Umbilical cord (tissue), 1 donor: ENCODE measurements around the gene CD79B. TPM values are rescaled to one million over a fixed set of nuclear protein-coding genes. Genes with fewer than 3 reads are reported as not detected.

Source experiments
- total RNA-seq: library from RNA; depleted of rRNA; stranded (reverse); fragments of >200 nt; gene quantifications from one replicate; pipeline ENCODE4 v1.2.3, GENCODE V29; 2014; ENCODE audit warnings: low replicate concordance; ENCODE audit not compliant: insufficient read depth

Gene CD79B
- total RNA-seq, 1 donor from 2014 or later, result not detected

Other genes with a start within 250 kb of the CD79B start
- gene LIMD2, start 232.2 kb downstream of the CD79B start, total RNA-seq, result 3.6 TPM
- gene STRADA, start 190.5 kb downstream of the CD79B start, total RNA-seq, result 10.6 TPM
- gene CCDC47, start 158.7 kb downstream of the CD79B start, total RNA-seq, result 58.5 TPM
- gene DDX42, start 158.2 kb downstream of the CD79B start, total RNA-seq, result 79.2 TPM
- 42.1 TPM for gene PSMC5, start 104.9 kb downstream of the CD79B start, total RNA-seq
- gene FTSJ3, start 104.7 kb downstream of the CD79B start, total RNA-seq, result 45.5 TPM
- gene SMARCD2, start 89.6 kb downstream of the CD79B start, total RNA-seq, result 103 TPM
- 4.3 TPM for gene CSH2, start 58.7 kb downstream of the CD79B start, total RNA-seq
- gene GH2, start 50.4 kb downstream of the CD79B start, total RNA-seq, result 4.1 TPM
- gene CSH1, start 35.8 kb downstream of the CD79B start, total RNA-seq, result 0.72 TPM
- 5.5 TPM for gene CSHL1, start 21.1 kb downstream of the CD79B start, total RNA-seq
- not detected for gene GH1, start 13.5 kb downstream of the CD79B start, total RNA-seq
- gene SCN4A, start 40.6 kb upstream of the CD79B start, total RNA-seq, result under 0.01 TPM
- not detected for gene PRR29, start 66.0 kb upstream of the CD79B start, total RNA-seq
- 7.2 TPM for gene ICAM2, start 88.3 kb upstream of the CD79B start, total RNA-seq
- 17.8 TPM for gene ERN1, start 197.8 kb upstream of the CD79B start, total RNA-seq